Motor neuron (in vitro differentiated cells): ENCODE measurements around the gene PMFBP1. TPM values are rescaled to one million over a fixed set of nuclear protein-coding genes. Genes with fewer than 3 reads are reported as not detected.

Source experiments
- ATAC-seq, 8 experiments: fragments of 200-7000 bp; cut with Tn5 transposase; replicated peaks in 6 of 8; 2 replicates each; pipeline ENCODE4 v1.8.0; 2021; ENCODE audit warnings: mild to moderate bottlenecking in 8 of 8, moderate library complexity in 8 of 8
- H3K27ac ChIP-seq, 2 donors: fragments of 250-450 bp; sonication (Bioruptor Pico); 2 replicates each; pipeline ENCODE4 v1.9.0; 2021; ENCODE audit warnings: antibody characterized with exemption in 2 of 2, mild to moderate bottlenecking in 2 of 2, moderate library complexity in 1 of 2
- H3K4me1 ChIP-seq, 2 donors: fragments of 250-450 bp; sonication (Bioruptor Pico); replicated peaks in 1 of 2; 2 replicates each; pipeline ENCODE4 v1.6.1; 2021; ENCODE audit warnings: antibody characterized with exemption in 2 of 2, mild to moderate bottlenecking in 2 of 2, moderate library complexity in 1 of 2
- H3K4me3 ChIP-seq, 5 donors: fragments of 250-450 bp; sonication (Bioruptor Pico); 2 replicates each; pipeline ENCODE4 v1.9.0; 2021; ENCODE audit warnings: antibody characterized with exemption in 5 of 5, mild to moderate bottlenecking in 5 of 5, moderate library complexity in 4 of 5
- WGBS, 10 experiments: fragments of 450-650 bp; shearing (Covaris generic); methylation state at CpG; one replicate each; pipeline ENCODE4 v1.0.0; 2022; 5-methylcytosine and 5-hydroxymethylcytosine counted together
- in situ Hi-C, 9 experiments: fragments of 400-800 bp; cut with MboI; loops; one replicate each; pipeline ENCODE4 v1.15.0; 2021; ENCODE audit warnings: low sequenced_read_pairs in 9 of 9, low pct_unique_long_range_greater_than_20kb in 2 of 9; ENCODE audit not compliant: unreplicated experiment in 9 of 9
- total RNA-seq, 8 experiments: library from RNA; unstranded; fragments of 300-600 nt; gene quantifications; 2 replicates each; pipeline versions ENCODE4 v1.2.3 to v1.2.4, GENCODE V29; 2022

PMFBP1 gene
- total RNA-seq, 8 experiments from 2014 or later: 0.76 to 6.7 (median 1.5) TPM

GRCh38 chr16:72123426-72123825, 48.5 kb downstream of the PMFBP1 start:
- in situ Hi-C loops: no loop called here
- 21 to 100% (median 74%) methylated on average over 1 to 5 of the region's 8 CpGs; no CpG with 5 or more reads in 6 of the 10 experiments for WGBS, 10 experiments
- no peak for ATAC-seq
- H3K4me1 ChIP-seq: peaks cover 9 to 13% of the 10 kb centered on the region in 2 donors
- no peak overlapping the region for H3K27ac ChIP-seq
- H3K4me3 ChIP-seq: no peak overlapping the region

GRCh38 chr16:72122916-72123315, 49.0 kb downstream of the PMFBP1 start:
- ATAC-seq: no peak
- H3K4me1 ChIP-seq: peaks cover 9 to 13% of the 10 kb centered on the region in 2 donors
- in situ Hi-C loops: no loop called here
- 40 to 100% (median 90%) methylated on average over 1 to 8 of the region's 11 CpGs; no CpG with 5 or more reads in 3 of the 10 experiments for WGBS, 10 experiments
- H3K4me3 ChIP-seq: no peak overlapping the region
- no peak overlapping the region for H3K27ac ChIP-seq

- no peak overlapping the region for H3K4me3 ChIP-seq
- H3K4me1 ChIP-seq: peaks cover 9 to 13% of the 10 kb centered on the region in 2 donors
- H3K27ac ChIP-seq: no peak overlapping the region
- in situ Hi-C loops: no loop called here
- WGBS, 10 experiments: 80 to 100% (median 94%) methylated on average over 1 to 2 of the region's 2 CpGs; no CpG with 5 or more reads in 4 of the 10 experiments
- no peak for ATAC-seq
Measured at GRCh38 chr16:72122308-72122707, 49.6 kb downstream of the PMFBP1 start.

GRCh38 chr16:72120026-72120425, 51.9 kb downstream of the PMFBP1 start:
- no peak overlapping the region for H3K4me3 ChIP-seq
- no peak overlapping the region for H3K27ac ChIP-seq
- ATAC-seq: no peak
- in situ Hi-C loops: no loop called here
- 78 to 90% (median 83%) methylated on average over 1 to 3 of the region's 5 CpGs; no CpG with 5 or more reads in 7 of the 10 experiments for WGBS, 10 experiments
- H3K4me1 ChIP-seq: peaks cover under 1 to 7% of the 10 kb centered on the region in 2 donors

- H3K27ac ChIP-seq: no peak overlapping the region
- no peaks in the 10 kb centered on the region for H3K4me1 ChIP-seq
- H3K4me3 ChIP-seq: no peak overlapping the region
- ATAC-seq: no peak
- in situ Hi-C loops: no loop called here
Measured at GRCh38 chr16:72113616-72113945, 58.4 kb downstream of the PMFBP1 start.

- H3K4me3 ChIP-seq: no peak overlapping the region
- WGBS, 10 experiments: 80 to 100% (median 97%) methylated on average over 1 to 5 of the region's 7 CpGs; no CpG with 5 or more reads in 3 of the 10 experiments
- H3K27ac ChIP-seq: no peak overlapping the region
- no peaks in the 10 kb centered on the region for H3K4me1 ChIP-seq
- in situ Hi-C loops: no loop called here
- no peak for ATAC-seq
Measured at GRCh38 chr16:72112906-72113615, 58.9 kb downstream of the PMFBP1 start.

- H3K4me1 ChIP-seq: no peaks in the 10 kb centered on the region
- no peak overlapping the region for H3K4me3 ChIP-seq
- no peak overlapping the region for H3K27ac ChIP-seq
- 60 to 100% (median 94%) methylated on average over 1 to 9 of the region's 15 CpGs; no CpG with 5 or more reads in 7 of the 10 experiments for WGBS, 10 experiments
- in situ Hi-C loops: no loop called here
- peak in 1 of 8 experiments; percentile 22 for ATAC-seq
Measured at GRCh38 chr16:72112452-72112792, 59.5 kb downstream of the PMFBP1 start.

- Histone ChIP-seq H3K4me1 (no peaks in the 10 kb centered on the region), H3K27ac (no peak overlapping the region), H3K4me3 (no peak overlapping the region)
- in situ Hi-C loops: no loop called here
- 40 to 100% (median 86%) methylated on average over 1 to 13 of the region's 19 CpGs; no CpG with 5 or more reads in 4 of the 10 experiments for WGBS, 10 experiments
- peak in 6 of 8 experiments; percentile 26 to 77 (median 51) for ATAC-seq
Measured at GRCh38 chr16:72111657-72112451, 60.1 kb downstream of the PMFBP1 start.

GRCh38 chr16:72110662-72111615, 61.0 kb downstream of the PMFBP1 start:
- in situ Hi-C loops: no loop called here
- ATAC-seq: no peak

GRCh38 chr16:72109966-72110530, 61.9 kb downstream of the PMFBP1 start:
- no peak overlapping the region for H3K27ac ChIP-seq
- no peak for ATAC-seq
- H3K4me1 ChIP-seq: no peaks in the 10 kb centered on the region
- no peak overlapping the region for H3K4me3 ChIP-seq
- in situ Hi-C loops: no loop called here
- 75 to 100% (median 90%) methylated on average over 2 to 12 of the region's 12 CpGs; no CpG with 5 or more reads in 1 of the 10 experiments for WGBS, 10 experiments

More at GRCh38 chr16:72110662-72111615, 61.0 kb downstream of the PMFBP1 start:
- Histone ChIP-seq H3K4me1 (no peaks in the 10 kb centered on the region), H3K4me3 (no peak overlapping the region), H3K27ac (no peak overlapping the region)
- 85 to 100% (median 98%) methylated on average over 1 to 10 of the region's 23 CpGs; no CpG with 5 or more reads in 2 of the 10 experiments for WGBS, 10 experiments

GRCh38 chr16:72109300-72109699, 62.7 kb downstream of the PMFBP1 start:
- Histone ChIP-seq H3K4me3 (no peak overlapping the region), H3K27ac (no peak overlapping the region), H3K4me1 (no peaks in the 10 kb centered on the region)
- ATAC-seq: no peak
- WGBS, 10 experiments: 90 to 100% (median 98%) methylated on average over 2 to 5 of the region's 12 CpGs; no CpG with 5 or more reads in 6 of the 10 experiments
- in situ Hi-C loops: no loop called here

GRCh38 chr16:72108353-72109102, 63.4 kb downstream of the PMFBP1 start:
- WGBS, 10 experiments: 33 to 100% (median 86%) methylated on average over 1 to 9 of the region's 16 CpGs; no CpG with 5 or more reads in 2 of the 10 experiments
- in situ Hi-C loops: no loop called here
- no peak overlapping the region for H3K4me3 ChIP-seq
- H3K27ac ChIP-seq: no peak overlapping the region
- H3K4me1 ChIP-seq: no peaks in the 10 kb centered on the region
- ATAC-seq: peak in 1 of 8 experiments; percentile 12
